Ovary (tissue), 9 donors: Measurements from ENCODE around the gene DYNC1LI1. TPM values are rescaled to one million over a fixed set of nuclear protein-coding genes. Genes with fewer than 3 reads are reported as not detected.

Experiments used
- DNase-seq, 5 donors: peaks; one replicate each; pipeline ENCODE4 v3.0.0-alpha.2; 2019 to 2020
- H3K27ac ChIP-seq, 2 donors: fragments of 200-600 bp; one replicate each; pipeline versions ENCODE4 v1.5.1 to v1.8.0; 2019 to 2022
- H3K27me3 ChIP-seq: fragments of 200-600 bp; one replicate; pipeline ENCODE4 v1.8.0; 2022
- H3K36me3 ChIP-seq: fragments of 200-600 bp; sonication (generic); one replicate; pipeline ENCODE4 v1.5.1; 2019
- H3K4me1 ChIP-seq: one replicate; pipeline ENCODE4 v1.8.1; 2013; ENCODE audit warnings: mild to moderate bottlenecking, moderate library complexity; ENCODE audit not compliant: insufficient read depth
- H3K4me3 ChIP-seq: fragments of 200-600 bp; sonication (generic); one replicate; pipeline ENCODE4 v1.5.1; 2017
- H3K9me3 ChIP-seq, 2 donors: fragments of 200-600 bp in 1 of 2; sonication (generic) in 1 of 2; one replicate each; pipeline versions ENCODE4 v1.5.1 to v1.8.1; 2013 to 2019; ENCODE audit warnings: mild to moderate bottlenecking in 1 of 2, moderate library complexity in 1 of 2
- CTCF ChIP-seq, 3 donors: fragments of 450-650 bp in 2 of 3; fragments of 200-600 bp in 1 of 3; IDR thresholded peaks; one replicate each; pipeline versions ENCODE4 v1.5.1 to v1.8.0; 2016 to 2022; ENCODE audit warnings: antibody characterized with exemption in 3 of 3, mild to moderate bottlenecking in 1 of 3
- EP300 ChIP-seq: sonication (generic); formaldehyde crosslinking; IDR thresholded peaks from one replicate; pipeline ENCODE4 v1.6.1; 2017; ENCODE audit warnings: antibody characterized with exemption
- POLR2A ChIP-seq: fragments of 450-650 bp; IDR thresholded peaks from one replicate; pipeline ENCODE4 v1.6.1; 2017; ENCODE audit warnings: antibody characterized with exemption, mild to moderate bottlenecking, moderate library complexity
- whole genome bisulfite sequencing, 3 donors: extraction: QIAGEN DNeasy Blood & Tissue Kit in 1 of 3; methylation state at CpG; one replicate each; pipeline versions ENCODE4 v1.1.5 to v1.1.7; 2013 to 2017; 5-methylcytosine and 5-hydroxymethylcytosine counted together
- intact Hi-C, 4 donors: fragments of 100-400 bp; cut with DNase I; formaldehyde crosslinking; loops; one replicate each; pipeline versions ENCODE4 v1.11.0 to v1.15.1; 2022 to 2023
- polyA plus RNA-seq, 2 donors: library from polyadenylated mRNA; stranded (reverse); fragments of 200-250 nt in 1 of 2; fragments of 350-450 nt in 1 of 2; fragmentation: Illumina TruSeq in 1 of 2; extraction: RNeasy Lipid Tissue Mini Kit (QIAGEN cat#74804) in 1 of 2; gene quantifications; one replicate each; pipeline ENCODE4 v1.2.3, GENCODE V29; 2013 to 2014
- total RNA-seq, 7 donors: library from RNA; depleted of rRNA in 2 of 7; stranded (reverse); fragments of >200 nt in 2 of 7; fragmentation: NEBNext Ultra II Directional in 3 of 7; extraction: Animal tissue kit (Norgen Biotek cat#: 25700) in 3 of 7; gene quantifications; one replicate each; pipeline versions ENCODE4 v1.1.0 to v1.2.4, GENCODE V29; 2016 to 2023
- donor health status: DM: no; HTN: no; CAD: no; lungs with moderate emphysema.
- donor health status: DM: no; HTN: no; CAD: no.
- donor health status: Bipolar disorder and iron deficiency.
- donor health status: DM: yes; HTN: yes; CAD: no.
- donor health status: DM: no; HTN: no; CAD: no.
- donor health status: DM: yes; HTN: yes; CAD: no.

The DYNC1LI1 gene
- total and polyA plus RNA-seq, 9 donors: 21.0 to 37.8 (median 26.6) TPM

- WGBS, 3 donors: 47 to 68% (median 48%) methylated on average over 4 of the region's 4 CpGs
- H3K9me3 ChIP-seq: no peaks in the 10 kb centered on the region
- H3K4me1 ChIP-seq: no peaks in the 10 kb centered on the region
- intact Hi-C loops: no loop called here
- TF ChIP-seq POLR2A (no peak), CTCF (IDR thresholded peaks at IDR 0.05) (no peak), EP300 (no peak)
- H3K4me3 ChIP-seq: no peak overlapping the region
- H3K27me3 ChIP-seq: no peaks in the 10 kb centered on the region
- no peak overlapping the region for H3K27ac ChIP-seq
- DNase-seq: no peak
- H3K36me3 ChIP-seq: no peaks in the 10 kb centered on the region
Observed at GRCh38 chr3:32603064-32603463, 32.4 kb upstream of the DYNC1LI1 start.

DNA sequence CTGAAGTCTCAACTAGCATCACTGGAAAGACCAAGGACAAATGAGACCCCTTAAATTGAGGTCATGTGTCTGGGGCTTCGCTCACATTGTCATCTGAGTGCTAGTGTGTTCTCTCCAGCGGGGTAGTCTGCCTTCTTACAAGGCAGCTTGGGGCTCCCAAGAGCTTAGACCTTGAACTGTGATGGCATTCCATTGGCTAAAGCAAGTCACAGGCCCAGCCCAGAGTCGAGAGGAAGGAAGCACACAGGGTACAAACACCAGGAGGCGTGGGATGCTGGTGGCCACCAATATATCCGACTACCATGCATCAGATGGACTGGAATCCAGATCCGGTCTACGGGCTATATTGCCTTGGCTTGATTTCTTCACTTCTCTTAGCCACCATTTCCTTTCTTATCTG, 31.5 kb upstream of the DYNC1LI1 start:
- Histone ChIP-seq H3K27ac (no peak overlapping the region), H3K4me1 (no peaks in the 10 kb centered on the region), H3K9me3 (no peaks in the 10 kb centered on the region), H3K36me3 (no peaks in the 10 kb centered on the region), H3K4me3 (no peak overlapping the region), H3K27me3 (no peaks in the 10 kb centered on the region)
- TF ChIP-seq POLR2A: no peak
- no peak for TF ChIP-seq CTCF (IDR thresholded peaks at IDR 0.05)
- TF ChIP-seq EP300: no peak
- intact Hi-C loops: no loop called here
- 88 to 92% (median 90%) methylated on average over 7 of the region's 7 CpGs for WGBS, 3 donors
- DNase-seq: no peak

DNA sequence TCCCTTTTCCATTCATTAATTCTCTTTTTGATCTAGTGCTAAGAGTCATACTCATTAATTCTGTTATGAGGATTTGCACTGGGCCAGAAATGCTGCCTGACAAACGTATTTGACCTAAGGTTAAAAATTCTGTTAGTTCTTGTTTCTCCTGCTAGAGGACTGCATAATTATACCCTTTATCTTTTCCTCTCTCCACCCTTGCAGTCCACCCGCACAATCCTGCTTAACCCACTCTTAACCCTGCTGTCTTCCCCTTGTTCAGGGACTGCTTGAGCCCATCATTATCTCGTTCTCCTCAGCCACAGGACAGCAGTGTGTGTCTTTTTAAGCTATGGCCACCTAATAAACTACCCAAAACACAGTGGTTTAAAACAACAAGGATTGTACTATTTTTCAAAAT, 31.1 kb upstream of the DYNC1LI1 start:
- H3K27ac ChIP-seq: no peak overlapping the region
- WGBS, 3 donors: 35 to 53% (median 47%) methylated on average over 3 of the region's 3 CpGs
- H3K36me3 ChIP-seq: no peaks in the 10 kb centered on the region
- no peaks in the 10 kb centered on the region for H3K9me3 ChIP-seq
- H3K4me3 ChIP-seq: no peak overlapping the region
- DNase-seq: no peak
- intact Hi-C loops: no loop called here
- H3K27me3 ChIP-seq: no peaks in the 10 kb centered on the region
- TF ChIP-seq EP300 (no peak), CTCF (IDR thresholded peaks at IDR 0.05) (no peak), POLR2A (no peak)
- H3K4me1 ChIP-seq: no peaks in the 10 kb centered on the region

DNA sequence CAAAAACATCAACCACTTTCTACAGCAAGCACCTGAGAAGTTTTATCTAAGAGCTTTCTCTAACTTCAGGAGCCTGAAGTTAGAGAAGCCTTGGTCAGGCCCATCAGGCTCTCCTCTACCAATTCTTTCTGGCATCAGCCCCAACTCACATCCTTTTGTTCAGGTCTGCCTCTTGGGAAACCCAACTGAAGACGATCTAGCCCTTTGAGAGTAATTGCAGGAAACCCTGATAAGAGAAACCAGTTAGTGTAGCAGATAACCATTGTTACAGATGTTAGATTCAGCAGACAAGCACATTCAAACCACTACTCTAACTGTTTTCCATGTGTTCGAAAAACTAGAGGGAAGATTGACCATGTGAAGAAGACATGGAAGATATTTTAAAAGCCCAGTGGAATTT, 27.0 kb upstream of the DYNC1LI1 start:
- Histone ChIP-seq H3K27me3 (no peaks in the 10 kb centered on the region), H3K4me1 (no peaks in the 10 kb centered on the region), H3K27ac (no peak overlapping the region), H3K36me3 (no peaks in the 10 kb centered on the region), H3K4me3 (no peak overlapping the region), H3K9me3 (no peaks in the 10 kb centered on the region)
- intact Hi-C loops: no loop called here
- TF ChIP-seq CTCF (IDR thresholded peaks at IDR 0.05) (no peak), POLR2A (no peak), EP300 (no peak)
- 53 to 72% (median 65%) methylated on average over 2 of the region's 2 CpGs for WGBS, 3 donors
- DNase-seq: no peak

GRCh38 chr3:32596909-32597369, 26.3 kb upstream of the DYNC1LI1 start:
- Histone ChIP-seq H3K27ac (no peak overlapping the region), H3K4me3 (no peak overlapping the region), H3K4me1 (no peaks in the 10 kb centered on the region), H3K36me3 (no peaks in the 10 kb centered on the region), H3K9me3 (no peaks in the 10 kb centered on the region), H3K27me3 (no peaks in the 10 kb centered on the region)
- no peak for TF ChIP-seq EP300
- no peak for TF ChIP-seq POLR2A
- no peak for TF ChIP-seq CTCF (IDR thresholded peaks at IDR 0.05)
- WGBS, 3 donors: 43 to 47% (median 45%) methylated on average over 8 of the region's 8 CpGs
- intact Hi-C loops: no loop called here
- DNase-seq: no peak
